HG03039 (cell line): ENCODE measurements around the gene AK4.
A peak's percentile ranks its signal among the peaks of the same experiment; 100 is the strongest.
"Not testable (repeated sequence)": the region's sequence is repeated elsewhere in the genome, so short reads cannot be mapped to it uniquely, and the experiment has no call there.

Source experiments
- ATAC-seq: cut with Tn5 transposase; IDR thresholded peaks from one replicate; pipeline ENCODE4 v1.9.1; 2021; ENCODE audit warnings: mild to moderate bottlenecking, moderate library complexity; ENCODE audit not compliant: unreplicated experiment

AK4 gene

GRCh38 chr1:65148178-65148547 is at the start of gene AK4:
Gene AK4, plus strand, starts transcription at chr1:65148203. Its CDS starts 205 bp downstream, at chr1:65148408.
- ATAC-seq, result peak; percentile 3

GRCh38 chr1:65103807-65104206 is 44.2 kb upstream of the AK4 start:
- ATAC-seq, result no peak

GRCh38 chr1:65104854-65105534 is 43.0 kb upstream of the AK4 start:
- ATAC-seq, result no peak

GRCh38 chr1:65105596-65105995 is 42.4 kb upstream of the AK4 start:
- no peak for ATAC-seq

GRCh38 chr1:65108025-65108642 is 39.9 kb upstream of the AK4 start:
- no peak for ATAC-seq

GRCh38 chr1:65109487-65109886 is 38.5 kb upstream of the AK4 start:
- ATAC-seq, result no peak

GRCh38 chr1:65112811-65113210 is 35.2 kb upstream of the AK4 start:
- ATAC-seq, result no peak

- no peak for ATAC-seq
Observed at GRCh38 chr1:65113298-65113697, 34.7 kb upstream of the AK4 start.

GRCh38 chr1:65114322-65114721 is 33.7 kb upstream of the AK4 start:
- ATAC-seq, result no peak

- ATAC-seq, result no peak
Observed at GRCh38 chr1:65119951-65120350, 28.1 kb upstream of the AK4 start.

- ATAC-seq, result not testable (repeated sequence)
Observed at GRCh38 chr1:65129104-65129503, 18.9 kb upstream of the AK4 start.

GRCh38 chr1:65138524-65138923 is 9.5 kb upstream of the AK4 start:
- ATAC-seq, result no peak

- not testable (repeated sequence) for ATAC-seq
Observed at GRCh38 chr1:65139793-65140192, 8.2 kb upstream of the AK4 start.

- no peak for ATAC-seq
Observed at GRCh38 chr1:65141394-65141793, 6.6 kb upstream of the AK4 start.

- no peak for ATAC-seq
Observed at GRCh38 chr1:65141918-65142317, 6.1 kb upstream of the AK4 start.

- not testable (repeated sequence) for ATAC-seq
Observed at GRCh38 chr1:65143112-65143658, 4.8 kb upstream of the AK4 start.

- no peak for ATAC-seq
Observed at GRCh38 chr1:65146908-65147423, 1.0 kb upstream of the AK4 start.

GRCh38 chr1:65147424-65148177 is 402 bp upstream of the AK4 start:
- peak; percentile 49 for ATAC-seq

- peak; percentile 54 for ATAC-seq
Observed at GRCh38 chr1:65148548-65149350, 746 bp downstream of the AK4 start.

GRCh38 chr1:65149351-65150107 is 1.5 kb downstream of the AK4 start:
- ATAC-seq, result no peak
